ENCODE measurements around the gene KRT40.

KRT40 gene

GRCh38 chr17:40950176-40950575, 34.0 kb downstream of the KRT40 start:
- no peak for DNase-seq

- DNase-seq = no peak
Observed at GRCh38 chr17:40949418-40949817, 34.7 kb downstream of the KRT40 start.

GRCh38 chr17:40947929-40948328, 36.2 kb downstream of the KRT40 start:
- DNase-seq = no peak

- no peak for DNase-seq
Observed at GRCh38 chr17:40945414-40945813, 38.7 kb downstream of the KRT40 start.

- DNase-seq = no peak
Observed at GRCh38 chr17:40944531-40944930, 39.6 kb downstream of the KRT40 start.

- no peak for DNase-seq
Observed at GRCh38 chr17:40942553-40942952, 41.6 kb downstream of the KRT40 start.

GRCh38 chr17:40940266-40940665, 43.9 kb downstream of the KRT40 start:
- DNase-seq = no peak

- DNase-seq = no peak
Observed at GRCh38 chr17:40938981-40939380, 45.1 kb downstream of the KRT40 start.

GRCh38 chr17:40937384-40937819, 46.7 kb downstream of the KRT40 start, which contains the start of gene KRT23:
TSS of gene KRT23 (minus strand) at chr17:40937646. CDS start at chr17:40936603, 1,043 bp downstream.
- no peak for DNase-seq

- no peak for DNase-seq
Observed at GRCh38 chr17:40936976-40937375, 47.1 kb downstream of the KRT40 start.

GRCh38 chr17:40936437-40936971, 47.6 kb downstream of the KRT40 start:
- no peak for DNase-seq

- no peak for DNase-seq
Observed at GRCh38 chr17:40935624-40936023, 48.5 kb downstream of the KRT40 start.

GRCh38 chr17:40932608-40933007, 51.5 kb downstream of the KRT40 start:
- DNase-seq = no peak

GRCh38 chr17:40931311-40931710, 52.8 kb downstream of the KRT40 start:
- DNase-seq = no peak
